Stimulated activated CD8-positive, alpha-beta memory T cell treated with anti-CD3 and anti-CD28 coated beads, Interleukin-12 subunit alpha, Interleukin-12 subunit beta, amount 100 ng/mL, for 24 hours (primary cell): ENCODE measurements around the gene ALKBH4.
A peak's percentile ranks its signal among the peaks of the same experiment; 100 is the strongest.
"Not testable (repeated sequence)": the region's sequence is repeated elsewhere in the genome, so short reads cannot be mapped to it uniquely, and the experiment has no call there.

Experiments
- DNase-seq: peaks from one replicate; pipeline ENCODE4 v3.0.0-alpha.2; 2020; ENCODE audit errors: extremely low read depth

ALKBH4 gene

DNA sequence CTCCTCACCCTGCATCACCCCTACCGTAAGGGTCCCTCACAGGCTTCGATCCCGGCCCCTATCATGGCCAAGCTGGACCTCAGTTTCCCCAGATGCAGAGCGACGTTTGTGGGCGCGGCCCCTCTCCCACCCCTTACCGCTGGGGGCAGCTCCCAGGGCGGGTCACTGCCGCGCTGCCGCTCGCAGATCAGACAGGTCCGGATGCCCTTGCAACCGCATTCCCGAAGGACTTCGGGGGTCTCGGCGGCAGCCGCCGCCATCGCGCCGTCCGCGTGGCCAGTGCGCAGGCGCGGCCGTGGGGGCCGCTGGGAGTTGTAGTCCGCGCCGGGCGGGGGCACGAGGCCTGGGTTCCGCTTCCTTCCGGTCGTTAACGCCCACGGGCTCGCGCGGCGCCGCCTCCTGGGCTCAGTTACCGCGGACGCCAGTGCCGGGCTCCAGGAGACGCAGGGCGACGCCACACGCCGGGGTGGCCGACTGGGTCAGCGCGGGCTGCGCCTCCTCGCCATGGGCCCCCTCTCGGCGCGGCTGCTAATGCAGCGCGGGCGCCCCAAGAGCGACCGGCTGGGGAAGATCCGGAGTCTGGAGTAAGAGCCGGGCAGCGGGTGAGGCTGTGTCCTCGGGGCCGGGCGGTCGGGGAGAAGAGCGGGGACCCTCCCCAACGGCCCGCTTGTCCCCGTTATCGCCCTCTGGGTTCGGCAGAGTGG lies at the start of gene ALKBH4, which contains the start of gene LRWD1:
Gene ALKBH4 (minus strand): TSS at position 287 of the 704 bp plus-strand sequence. CDS start 27 bp downstream, at position 260.
Gene LRWD1 (plus strand): TSS at position 408 of the 704 bp plus-strand sequence. CDS start 97 bp downstream, at position 505.
- peak; percentile 94 for DNase-seq

DNA sequence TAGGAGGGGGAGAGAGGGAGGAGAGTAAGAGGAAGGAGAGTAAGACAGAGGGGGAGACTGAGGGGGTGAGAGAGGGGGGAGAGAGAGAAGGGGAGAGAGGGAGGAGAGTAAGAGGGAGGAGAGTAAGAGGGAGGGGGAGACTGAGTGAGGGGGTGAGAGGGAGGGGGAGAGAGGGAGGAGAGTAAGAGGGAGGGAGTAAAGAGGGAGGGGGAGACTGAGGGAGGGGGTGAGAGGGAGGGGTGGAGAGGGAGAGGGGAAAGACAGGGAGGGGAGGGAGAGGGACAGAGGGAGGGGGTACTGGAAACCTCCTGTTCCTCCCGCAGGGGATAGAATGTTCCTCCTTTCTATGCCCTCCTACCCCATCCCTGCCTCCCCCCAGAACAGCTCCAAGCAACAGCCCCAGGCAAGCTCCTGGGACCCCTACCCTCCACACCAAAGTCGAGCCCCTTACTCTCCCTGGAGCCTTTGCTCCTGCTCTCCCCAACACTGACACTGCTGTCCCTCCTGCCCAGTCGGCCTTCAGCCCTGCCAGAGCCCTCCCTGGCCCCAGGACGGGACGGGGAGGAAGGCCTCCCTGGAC lies 48.1 kb upstream of the ALKBH4 start:
- not testable (repeated sequence) for DNase-seq

- not testable (repeated sequence) for DNase-seq
Measured at GRCh38 chr7:102511860-102512522, 47.3 kb upstream of the ALKBH4 start.

DNA sequence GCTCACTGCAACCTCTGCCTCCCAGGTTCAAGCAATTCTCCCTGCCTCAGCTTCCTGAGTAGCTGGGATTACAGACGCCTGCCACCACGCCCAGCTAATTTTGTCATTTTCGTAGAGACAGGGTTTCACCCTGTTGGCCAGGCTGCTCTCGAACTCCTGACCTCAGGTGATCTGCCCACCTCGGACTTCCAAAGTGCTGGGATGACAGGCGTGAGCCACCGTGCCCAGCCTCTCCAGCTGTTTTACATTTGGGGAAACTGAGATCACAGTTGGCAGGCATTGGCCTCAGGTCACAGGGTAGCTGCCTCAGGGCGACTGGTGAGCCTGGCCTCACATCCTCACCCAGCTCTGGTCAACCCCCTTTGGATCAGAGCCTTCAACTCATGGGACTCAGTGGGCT lies 45.9 kb upstream of the ALKBH4 start:
- not testable (repeated sequence) for DNase-seq

DNA sequence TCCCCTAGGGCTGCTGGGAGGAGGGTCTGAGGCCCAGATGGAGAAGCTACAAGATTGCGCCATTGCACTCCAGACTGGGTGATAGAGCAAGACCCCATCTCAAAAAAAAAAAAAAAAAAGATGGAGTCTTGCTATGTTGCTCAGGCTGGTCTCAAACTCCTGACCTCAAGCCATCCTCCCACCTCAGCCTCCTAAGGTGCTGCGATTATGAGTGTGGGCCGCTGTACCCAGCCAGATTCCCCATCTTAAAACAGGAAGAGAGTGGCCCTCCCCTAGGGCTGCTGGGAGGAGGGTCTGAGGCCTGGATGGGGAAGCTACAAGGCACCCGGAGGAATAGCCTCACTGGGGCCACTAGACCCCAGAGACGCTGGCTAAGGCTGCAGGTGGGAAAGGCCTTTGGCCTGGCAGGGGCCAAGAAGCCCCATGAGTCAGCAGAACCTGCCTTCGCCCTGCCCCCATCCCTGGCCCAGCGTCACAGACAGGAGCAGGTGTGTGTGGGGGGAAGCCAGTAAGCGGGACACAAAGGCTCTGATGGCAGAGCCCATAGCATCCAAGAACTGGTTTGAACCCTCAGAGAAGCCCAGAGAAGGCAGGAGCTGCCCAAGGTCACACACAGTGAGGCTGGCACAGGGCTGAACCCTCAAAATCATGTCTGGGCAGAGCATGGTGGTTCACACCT lies 42.9 kb upstream of the ALKBH4 start:
- DNase-seq: not testable (repeated sequence)

- not testable (repeated sequence) for DNase-seq
Measured at GRCh38 chr7:102505298-102506185, 40.9 kb upstream of the ALKBH4 start.

GRCh38 chr7:102503141-102503540 lies 38.5 kb upstream of the ALKBH4 start:
- DNase-seq: not testable (repeated sequence)

- DNase-seq: not testable (repeated sequence)
Measured at GRCh38 chr7:102498321-102498720, 33.7 kb upstream of the ALKBH4 start.

GRCh38 chr7:102497308-102497707 lies 32.6 kb upstream of the ALKBH4 start:
- DNase-seq: not testable (repeated sequence)

GRCh38 chr7:102496861-102497260 lies 32.2 kb upstream of the ALKBH4 start:
- DNase-seq: not testable (repeated sequence)

- not testable (repeated sequence) for DNase-seq
Measured at GRCh38 chr7:102494473-102495149, 29.9 kb upstream of the ALKBH4 start.

GRCh38 chr7:102494026-102494425 lies 29.4 kb upstream of the ALKBH4 start:
- not testable (repeated sequence) for DNase-seq

DNA sequence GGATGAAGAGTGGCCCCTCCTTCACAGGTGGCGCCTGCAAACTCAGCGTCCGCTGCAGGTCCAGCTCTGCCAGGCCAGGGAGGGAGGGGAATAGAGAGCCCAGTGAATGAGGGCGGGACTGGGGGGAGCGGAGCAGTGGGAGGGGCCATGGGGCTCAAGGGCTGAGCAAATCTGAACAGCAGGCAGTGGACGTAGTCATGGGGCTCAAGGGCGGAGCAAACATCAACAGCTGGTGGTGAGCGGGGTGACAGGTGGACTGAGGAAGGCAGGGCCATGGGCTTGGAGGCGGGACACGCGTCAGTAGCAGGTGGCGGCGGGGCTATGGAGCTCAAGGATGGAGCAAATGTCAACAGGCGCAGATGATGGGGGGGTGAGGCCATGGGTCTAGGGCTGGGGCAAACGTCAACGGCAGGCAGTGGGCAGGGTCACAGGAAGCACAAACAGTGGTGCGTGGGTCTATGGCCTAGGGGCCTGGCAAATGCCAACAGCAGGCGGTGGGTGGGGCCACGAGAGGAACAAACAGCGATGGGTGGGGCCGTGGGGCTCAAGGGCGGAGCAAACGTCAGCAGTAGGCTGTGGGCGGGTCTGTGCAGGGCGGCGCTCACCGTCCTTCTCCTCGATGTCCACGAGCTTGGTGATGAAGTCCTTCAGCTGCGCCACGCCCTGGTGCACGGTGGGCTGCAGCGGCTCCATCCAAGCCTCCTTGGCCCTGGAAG lies 28.7 kb upstream of the ALKBH4 start:
- not testable (repeated sequence) for DNase-seq

GRCh38 chr7:102490529-102491075 lies 25.9 kb upstream of the ALKBH4 start:
- peak; percentile 12 for DNase-seq

GRCh38 chr7:102484317-102484716 lies 19.7 kb upstream of the ALKBH4 start:
- not testable (repeated sequence) for DNase-seq

- DNase-seq: not testable (repeated sequence)
Measured at GRCh38 chr7:102481962-102482361, 17.3 kb upstream of the ALKBH4 start.

DNA sequence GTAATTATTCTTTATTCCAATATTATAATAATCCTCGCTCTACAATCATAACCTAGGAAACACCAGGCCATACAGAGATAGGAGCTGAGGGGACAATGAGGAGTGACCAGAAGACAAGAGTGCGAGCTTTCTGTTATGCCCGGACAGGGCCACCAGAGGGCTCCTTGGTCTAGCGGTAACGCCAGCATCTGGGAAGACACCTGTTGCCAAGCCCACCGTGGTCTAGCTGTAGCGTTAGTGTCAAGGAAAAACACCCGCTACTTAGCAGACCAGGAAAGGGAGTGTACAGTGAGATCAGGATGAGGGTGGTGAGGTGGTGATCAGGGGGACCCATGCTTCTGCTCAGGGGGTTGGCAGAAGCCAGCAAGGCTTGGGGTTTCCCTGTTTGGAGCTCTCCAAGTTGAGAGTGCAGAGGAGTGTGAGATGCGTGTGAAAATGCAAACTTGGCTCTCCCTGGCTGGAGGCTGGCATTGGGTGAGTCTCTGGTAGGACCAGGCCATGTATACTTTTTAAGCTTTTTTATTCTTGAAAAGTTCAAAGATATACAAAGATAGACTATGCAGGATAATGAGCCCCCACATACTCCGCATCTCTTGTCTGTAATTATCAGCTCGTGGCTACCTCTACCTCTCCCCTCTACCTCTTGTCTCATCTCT lies 15.4 kb upstream of the ALKBH4 start:
- not testable (repeated sequence) for DNase-seq

- not testable (repeated sequence) for DNase-seq
Measured at GRCh38 chr7:102479209-102479584, 14.5 kb upstream of the ALKBH4 start.
